ENCODE results near the gene PSMG3.

DNA sequence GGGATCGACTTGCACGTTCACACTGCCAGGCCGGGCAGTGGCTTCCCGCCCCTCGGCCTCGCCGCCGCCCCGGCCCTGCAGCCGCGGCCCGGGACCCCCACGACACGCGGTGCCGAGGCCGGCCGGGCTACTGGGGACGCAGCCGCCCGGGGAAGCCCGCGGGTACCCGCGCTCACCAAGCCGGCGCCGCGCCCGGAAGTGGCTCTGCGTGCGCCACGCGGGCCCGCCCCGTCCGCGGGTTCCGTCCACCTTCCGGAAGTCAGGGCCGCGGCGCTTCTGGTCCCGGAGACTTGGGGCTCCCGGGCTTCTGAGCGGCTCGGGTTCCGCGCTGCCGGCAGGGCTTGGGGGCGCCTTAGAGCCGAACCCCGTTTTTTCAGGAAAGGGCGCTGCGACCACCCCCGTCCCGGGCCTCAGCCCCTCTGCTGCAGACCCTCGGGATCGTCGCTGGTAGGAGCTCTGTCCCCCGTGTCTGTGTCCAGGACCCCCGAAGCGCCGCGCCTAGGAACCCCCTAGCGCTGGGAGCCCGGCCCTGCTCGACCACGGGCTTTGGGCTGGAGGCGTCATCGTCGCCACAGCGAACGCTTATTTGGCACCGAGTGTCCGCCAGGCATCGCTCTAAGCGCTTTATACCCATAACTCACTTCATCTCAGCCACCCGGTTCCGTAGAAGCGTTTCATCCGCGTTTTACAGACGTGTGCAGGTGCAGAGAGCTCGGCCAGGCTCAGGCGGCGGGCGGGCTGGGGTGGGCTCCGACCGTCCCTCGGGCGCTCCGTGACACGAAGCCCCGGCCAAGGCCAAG is at the start of gene PSMG3:
- TF ChIP-seq, protein P1, sequence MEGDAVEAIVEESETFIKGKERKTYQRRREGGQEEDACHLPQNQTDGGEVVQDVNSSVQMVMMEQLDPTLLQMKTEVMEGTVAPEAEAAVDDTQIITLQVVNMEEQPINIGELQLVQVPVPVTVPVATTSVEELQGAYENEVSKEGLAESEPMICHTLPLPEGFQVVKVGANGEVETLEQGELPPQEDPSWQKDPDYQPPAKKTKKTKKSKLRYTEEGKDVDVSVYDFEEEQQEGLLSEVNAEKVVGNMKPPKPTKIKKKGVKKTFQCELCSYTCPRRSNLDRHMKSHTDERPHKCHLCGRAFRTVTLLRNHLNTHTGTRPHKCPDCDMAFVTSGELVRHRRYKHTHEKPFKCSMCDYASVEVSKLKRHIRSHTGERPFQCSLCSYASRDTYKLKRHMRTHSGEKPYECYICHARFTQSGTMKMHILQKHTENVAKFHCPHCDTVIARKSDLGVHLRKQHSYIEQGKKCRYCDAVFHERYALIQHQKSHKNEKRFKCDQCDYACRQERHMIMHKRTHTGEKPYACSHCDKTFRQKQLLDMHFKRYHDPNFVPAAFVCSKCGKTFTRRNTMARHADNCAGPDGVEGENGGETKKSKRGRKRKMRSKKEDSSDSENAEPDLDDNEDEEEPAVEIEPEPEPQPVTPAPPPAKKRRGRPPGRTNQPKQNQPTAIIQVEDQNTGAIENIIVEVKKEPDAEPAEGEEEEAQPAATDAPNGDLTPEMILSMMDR (IDR thresholded peaks at IDR 0.05), result peak in 2 of 7 experiments; percentile 17 to 32
- peak in 1 of 4 donors; percentile 34 for TF ChIP-seq POLR2A (IDR thresholded peaks at IDR 0.05)
